K562 (cell line): ENCODE measurements around the gene ATAD2B. TPM values are rescaled to one million over a fixed set of nuclear protein-coding genes. Genes with fewer than 3 reads are reported as not detected.

Experiments
- ATAC-seq: fragments of 200-7000 bp; cut with Tn5 transposase; 3 replicates; pipeline ENCODE4 v1.9.1; 2020; ENCODE audit warnings: moderate library complexity
- BruUV-seq: library from RNA; stranded (reverse); fragments of 400-500 nt; replicated peaks from 2 replicates; lab custom pipeline; 2021; lab: Mats Ljungman, UMichigan
- CTCF ChIA-PET: fragments of 300-600 bp; formaldehyde crosslinking; extraction: SDS; loops from one replicate; lab custom pipeline; 2021; ENCODE audit warnings: low intra/inter-chr PET ratio; lab: Yijun Ruan, JAX
- POLR2A ChIA-PET: fragments of 300-600, 350-650 bp; sonication (Branson Sonifier 250); formaldehyde crosslinking; extraction: SDS; loops from one replicate; lab custom pipeline; 2021; ENCODE audit warnings: antibody characterized with exemption, inconsistent platforms; lab: Yijun Ruan, JAX
- DNase-seq, 4 experiments: peaks; one replicate each; pipeline versions ENCODE4 v3.0.0 to v3.0.0-alpha.2; 2011 to 2018; ENCODE audit warnings: low spot score in 3 of 4, mixed read lengths in 3 of 4; ENCODE audit errors: extremely low read depth in 1 of 4
- FAIRE-seq: peaks from 2 replicates; lab custom pipeline; 2011; peaks lifted over from hg19 to GRCh38; lab: Jason Lieb, UNC
- H2AFZ ChIP-seq: 2 replicates; pipeline ENCODE4 v1.6.0; 2011; ENCODE audit warnings: low read depth, low read length, control low read depth, inconsistent platforms
- H3K27ac ChIP-seq: fragments of 200-600 bp; 3 replicates; pipeline ENCODE4 v1.8.0; 2011; ENCODE audit warnings: low read depth, mild to moderate bottlenecking, control low read depth, inconsistent platforms, low read length, moderate library complexity, mixed read lengths; ENCODE audit errors: extremely low read depth
- H3K27me3 ChIP-seq, 2 experiments: fragments of 300-600 bp in 1 of 2; 2 replicates in 1 of 2; 3 replicates in 1 of 2; pipeline versions ENCODE4 v1.6.0 to v1.8.0; 2011; ENCODE audit warnings: inconsistent platforms in 2 of 2, low read length in 2 of 2, mild to moderate bottlenecking in 1 of 2, mixed read lengths in 1 of 2, moderate library complexity in 1 of 2; ENCODE audit not compliant: control insufficient read depth in 2 of 2, insufficient read depth in 2 of 2
- H3K36me3 ChIP-seq: fragments of 300-600 bp; 3 replicates; pipeline ENCODE4 v1.8.0; 2011; ENCODE audit warnings: mild to moderate bottlenecking, low read length, inconsistent platforms; ENCODE audit not compliant: control insufficient read depth, insufficient read depth
- H3K4me1 ChIP-seq, 2 experiments: fragments of 200-600 bp in 1 of 2; replicated peaks in 1 of 2; 2 replicates in 1 of 2; 3 replicates in 1 of 2; pipeline versions ENCODE4 v1.5.1 to v1.8.0; 2011; ENCODE audit warnings: inconsistent platforms in 2 of 2, low read length in 2 of 2, mild to moderate bottlenecking in 1 of 2, mixed read lengths in 1 of 2, moderate library complexity in 1 of 2; ENCODE audit not compliant: control insufficient read depth in 2 of 2, insufficient read depth in 2 of 2
- H3K4me2 ChIP-seq: 2 replicates; pipeline ENCODE4 v1.6.1; 2011; ENCODE audit warnings: low read length, control low read depth, inconsistent platforms, mixed read lengths; ENCODE audit not compliant: insufficient read depth
- H3K4me3 ChIP-seq: fragments of 200-600 bp; sonication (generic), shearing (Covaris generic); 2 replicates; pipeline ENCODE4 v1.5.1; 2016; ENCODE audit warnings: control low read depth, inconsistent platforms
- H3K79me2 ChIP-seq: fragments of 200-600 bp; 3 replicates; pipeline ENCODE4 v1.8.0; 2011; ENCODE audit warnings: low read length, inconsistent platforms; ENCODE audit not compliant: control insufficient read depth, insufficient read depth
- H3K9ac ChIP-seq, 2 experiments: 2 replicates each; pipeline versions ENCODE4 v1.6.0 to v1.6.1; 2011; ENCODE audit warnings: low read depth in 2 of 2, low read length in 2 of 2, control low read depth in 1 of 2, inconsistent platforms in 1 of 2, mild to moderate bottlenecking in 1 of 2, mixed read lengths in 1 of 2; ENCODE audit not compliant: insufficient read depth in 1 of 2
- H3K9me1 ChIP-seq: one replicate; pipeline ENCODE4 v1.6.0; 2011; ENCODE audit warnings: inconsistent platforms, mild to moderate bottlenecking, low read length, moderate library complexity; ENCODE audit not compliant: control insufficient read depth, insufficient read depth
- H3K9me3 ChIP-seq: replicated peaks from 2 replicates; pipeline ENCODE4 v1.5.1; 2011; ENCODE audit warnings: low read depth, low read length, inconsistent platforms; ENCODE audit not compliant: control insufficient read depth, insufficient read depth
- H4K20me1 ChIP-seq: replicated peaks from 2 replicates; pipeline ENCODE4 v1.6.1; 2011; ENCODE audit warnings: low read length, inconsistent platforms, mixed read lengths; ENCODE audit not compliant: control insufficient read depth, insufficient read depth
- ATF1 ChIP-seq, 2 experiments: fragments of 450-650 bp in 1 of 2; IDR thresholded peaks; 2 replicates each; pipeline ENCODE4 v1.6.1; 2016; ENCODE audit warnings: missing compliant biosample characterization in 1 of 2, missing genetic modification characterization in 1 of 2
- CHD2 ChIP-seq: IDR thresholded peaks from 2 replicates; pipeline ENCODE4 v1.6.1; 2011; ENCODE audit warnings: low read depth, low read length
- CHD4 ChIP-seq: fragments of 200-600 bp; sonication (generic); IDR thresholded peaks from 3 replicates; pipeline ENCODE4 v1.6.1; 2012; ENCODE audit warnings: low read depth, mild to moderate bottlenecking, mixed read lengths, low read length, inconsistent platforms; ENCODE audit not compliant: insufficient read depth, insufficient replicate concordance, poor library complexity, severe bottlenecking
- CSDE1 ChIP-seq, 2 experiments: fragments of 450-650 bp; IDR thresholded peaks; 2 replicates each; pipeline ENCODE4 v1.6.1; 2016; ENCODE audit warnings: mild to moderate bottlenecking in 1 of 2
- ILK ChIP-seq: fragments of 450-650 bp; IDR thresholded peaks from 2 replicates; pipeline ENCODE4 v1.6.1; 2016; ENCODE audit warnings: missing genetic modification characterization, low read depth, mild to moderate bottlenecking, missing compliant biosample characterization, moderate library complexity, borderline replicate concordance
- MAFF ChIP-seq: IDR thresholded peaks from 2 replicates; pipeline ENCODE4 v1.6.1; 2012; ENCODE audit warnings: low read length, improper control_type of control experiment
- NCOA1 ChIP-seq: fragments of 450-650 bp; IDR thresholded peaks from 2 replicates; pipeline ENCODE4 v1.6.1; 2016; ENCODE audit warnings: low read depth
- SNRNP70 ChIP-seq: fragments of 200-400 bp; formaldehyde crosslinking; optimal IDR thresholded peaks from 2 replicates; pipeline ENCODE3; 2017; ENCODE audit warnings: low read depth, low read length
- STAT5B ChIP-seq: fragments of 250-450 bp; sonication (Bioruptor Pico); IDR thresholded peaks from 2 replicates; pipeline ENCODE4 v1.8.0; 2021; ENCODE audit warnings: mild to moderate bottlenecking, inconsistent platforms
- TRIM28 ChIP-seq: fragments of 450-650 bp; IDR thresholded peaks from 2 replicates; pipeline ENCODE4 v1.6.1; 2017
- ZNF584 ChIP-seq: fragments of 200-800 bp; sonication (Bioruptor generic); IDR thresholded peaks from 2 replicates; pipeline ENCODE4 v1.6.1; 2016; ENCODE audit warnings: low read depth, mild to moderate bottlenecking, missing genetic modification characterization, missing compliant biosample characterization
- WGBS: fragments of 100-300 bp; shearing (Covaris generic); methylation state at CpG from one replicate; pipeline ENCODE4 v1.1.6; 2016; ENCODE audit warnings: low coverage, mixed read lengths; ENCODE audit not compliant: insufficient coverage; ENCODE audit errors: missing lambda C conversion rate; 5-methylcytosine and 5-hydroxymethylcytosine counted together
- in situ Hi-C: fragments of 300-500 bp; cut with MboI; formaldehyde crosslinking; loops from 4 replicates; pipeline ENCODE4 v1.15.0; 2018; ENCODE audit warnings: inconsistent platforms, mixed read lengths
- intact Hi-C: fragments of 100-400 bp; cut with micrococcal nuclease; formaldehyde crosslinking; loops from 2 replicates; pipeline ENCODE4 v1.14.2; 2022
- polyA plus RNA-seq, 8 experiments: library from polyadenylated mRNA; depleted of rRNA in 4 of 8; stranded (reverse) in 5 of 8; unstranded in 3 of 8; fragments of >200 nt; fragmentation: Nextera tagmentation in 2 of 8; fragmentation: Illumina TruSeq in 1 of 8; extraction: Ambion mirVana in 2 of 8; extraction: Trizol in 1 of 8; gene quantifications; 2 replicates each; pipeline versions ENCODE4 v1.2.1 to v1.2.3, GENCODE V29; 2011 to 2014; ENCODE audit warnings: inconsistent platforms in 1 of 8, missing spikeins in 1 of 8
- total RNA-seq, 7 experiments: library from RNA; depleted of rRNA in 6 of 7; stranded (reverse); fragments of >200 nt in 6 of 7; fragmentation: Illumina TruSeq in 2 of 7; extraction: Trizol in 2 of 7; gene quantifications; 2 replicates each; pipeline versions ENCODE4 v1.2.1 to v1.2.3, GENCODE V29; 2011 to 2021; ENCODE audit warnings: low replicate concordance in 1 of 7
- TF ChIP-seq, protein P1 (sequence below), 2 experiments: IDR thresholded peaks; 2 replicates each; pipeline ENCODE4 v1.6.1; 2012; ENCODE audit warnings: improper control_type of control experiment in 2 of 2, low read depth in 2 of 2, low read length in 2 of 2, borderline replicate concordance in 1 of 2

The ATAD2B gene
- total and polyA plus RNA-seq, 9 of the 15 experiments (the other 6 are each of a cell fraction or from before 2014, with no cell fraction given) = 3.2 to 21.6 (median 11.4) TPM

DNA sequence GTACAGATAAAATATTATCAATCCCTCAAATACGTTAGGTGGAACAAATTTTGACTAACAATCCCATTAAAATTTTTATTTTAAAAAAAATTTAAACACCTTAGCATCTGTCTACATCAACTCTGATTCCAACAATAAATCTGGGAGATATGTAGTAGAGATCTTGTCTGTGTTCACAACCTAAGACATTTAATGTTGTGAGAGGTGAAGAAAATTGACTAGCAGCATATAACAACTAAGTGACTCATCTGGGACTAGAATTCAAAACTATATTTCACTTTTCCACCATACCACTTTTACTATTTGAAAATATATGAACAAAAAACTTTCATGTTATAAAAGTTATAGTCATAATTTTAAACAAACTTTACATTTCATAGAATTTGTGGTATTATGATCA is 97.9 kb downstream of the ATAD2B start:
- no TSS peak for BruUV-seq
- Histone ChIP-seq H3K79me2 (no peaks in the 10 kb centered on the region), H3K27me3 (no peaks in the 10 kb centered on the region), H3K4me3 (no peak overlapping the region), H3K9me1 (no peaks in the 10 kb centered on the region), H4K20me1 (no peaks in the 10 kb centered on the region), H3K9me3 (no peaks in the 10 kb centered on the region), H3K4me1 (no peaks in the 10 kb centered on the region), H3K36me3 (peaks cover 11% of the 10 kb centered on the region; the same call in 2 of the 3 replicates), H3K4me2 (no peak overlapping the region), H3K27ac (no peak overlapping the region), H3K9ac (no peak overlapping the region), H2AFZ (no peak overlapping the region)
- DNase-seq = no peak
- FAIRE-seq = no peak
- ATAC-seq = no peak
- POLR2A ChIA-PET = interaction anchor here (1.0 kb wide), 1 partner anchor 8 kb away, joined by 4 read pairs; no protein-coding TSS in a partner anchor
- 59% methylated on average over 1 of the region's 1 CpG for WGBS
- CTCF ChIA-PET = no interaction called here
- intact Hi-C loops = loop anchor here (5.0 to 10.0 kb wide), 3 partner anchors 98 to 556 kb away; partner anchors contain the start of genes ATAD2B and MFSD2B
- no peak for TF ChIP-seq SNRNP70
- no peak for TF ChIP-seq MAFF
- no peak for TF ChIP-seq CHD4
- TF ChIP-seq ZNF584 (CRISPR knock-in tag) = no peak
- TF ChIP-seq ILK (tag) = no peak
- no peak for TF ChIP-seq CSDE1 (IDR thresholded peaks at IDR 0.05)
- TF ChIP-seq, protein P1, sequence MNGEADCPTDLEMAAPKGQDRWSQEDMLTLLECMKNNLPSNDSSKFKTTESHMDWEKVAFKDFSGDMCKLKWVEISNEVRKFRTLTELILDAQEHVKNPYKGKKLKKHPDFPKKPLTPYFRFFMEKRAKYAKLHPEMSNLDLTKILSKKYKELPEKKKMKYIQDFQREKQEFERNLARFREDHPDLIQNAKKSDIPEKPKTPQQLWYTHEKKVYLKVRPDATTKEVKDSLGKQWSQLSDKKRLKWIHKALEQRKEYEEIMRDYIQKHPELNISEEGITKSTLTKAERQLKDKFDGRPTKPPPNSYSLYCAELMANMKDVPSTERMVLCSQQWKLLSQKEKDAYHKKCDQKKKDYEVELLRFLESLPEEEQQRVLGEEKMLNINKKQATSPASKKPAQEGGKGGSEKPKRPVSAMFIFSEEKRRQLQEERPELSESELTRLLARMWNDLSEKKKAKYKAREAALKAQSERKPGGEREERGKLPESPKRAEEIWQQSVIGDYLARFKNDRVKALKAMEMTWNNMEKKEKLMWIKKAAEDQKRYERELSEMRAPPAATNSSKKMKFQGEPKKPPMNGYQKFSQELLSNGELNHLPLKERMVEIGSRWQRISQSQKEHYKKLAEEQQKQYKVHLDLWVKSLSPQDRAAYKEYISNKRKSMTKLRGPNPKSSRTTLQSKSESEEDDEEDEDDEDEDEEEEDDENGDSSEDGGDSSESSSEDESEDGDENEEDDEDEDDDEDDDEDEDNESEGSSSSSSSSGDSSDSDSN (IDR thresholded peaks at IDR 0.05; ENCODE audit: borderline replicate concordance in 1 of 2, low read depth in 2 of 2, low read length in 2 of 2) = no peak
- no peak for TF ChIP-seq CHD2
- no peak for TF ChIP-seq NCOA1
- TF ChIP-seq STAT5B (CRISPR knock-in tag) = no peak
- TF ChIP-seq TRIM28 = no peak
- no peak for TF ChIP-seq ATF1 (CRISPR knock-in tag; IDR thresholded peaks at IDR 0.05)
- no peak for TF ChIP-seq ATF1 (tag; IDR thresholded peaks at IDR 0.05)
- in situ Hi-C loops = no loop called here
